Measurements from ENCODE around the gene SYT17.
"Not testable (repeated sequence)": the region's sequence is repeated elsewhere in the genome, so short reads cannot be mapped to it uniquely, and the experiment has no call there.

SYT17 gene

GRCh38 chr16:19173649-19174383 is 5.8 kb downstream of the SYT17 start:
- no peak for DNase-seq (ENCODE audit: low read depth, low spot score)

- no peak for DNase-seq (ENCODE audit: low read depth, low spot score)
These were observed 6.4 kb downstream of the SYT17 start for GRCh38 chr16:19174478-19174877.

GRCh38 chr16:19175492-19176262 is 7.6 kb downstream of the SYT17 start:
- no peak for DNase-seq (ENCODE audit: low read depth, low spot score)

GRCh38 chr16:19177111-19177739 is 9.2 kb downstream of the SYT17 start:
- no peak for DNase-seq (ENCODE audit: low read depth, low spot score)

GRCh38 chr16:19179546-19180490 is 11.8 kb downstream of the SYT17 start:
- peak; percentile 34 for DNase-seq (ENCODE audit: low read depth, low spot score)

- DNase-seq (ENCODE audit: low read depth, low spot score), result no peak
These were observed 12.7 kb downstream of the SYT17 start for GRCh38 chr16:19180741-19181140.

GRCh38 chr16:19182481-19182880 is 14.4 kb downstream of the SYT17 start:
- DNase-seq (ENCODE audit: low read depth, low spot score), result no peak

- DNase-seq (ENCODE audit: low read depth, low spot score), result no peak
These were observed 15.1 kb downstream of the SYT17 start for GRCh38 chr16:19183187-19183586.

- peak; percentile 59 for DNase-seq (ENCODE audit: low read depth, low spot score)
These were observed 16.9 kb downstream of the SYT17 start for GRCh38 chr16:19184823-19185509.

- DNase-seq (ENCODE audit: low read depth, low spot score), result no peak
These were observed 17.4 kb downstream of the SYT17 start for GRCh38 chr16:19185510-19185851.

- peak; percentile 48 for DNase-seq (ENCODE audit: low read depth, low spot score)
These were observed 18.4 kb downstream of the SYT17 start for GRCh38 chr16:19186408-19186807.

- not testable (repeated sequence) for DNase-seq (ENCODE audit: low read depth, low spot score)
These were observed 19.9 kb downstream of the SYT17 start for GRCh38 chr16:19187961-19188360.

GRCh38 chr16:19188406-19188805 is 20.4 kb downstream of the SYT17 start:
- DNase-seq (ENCODE audit: low read depth, low spot score), result peak; percentile 61

- no peak for DNase-seq (ENCODE audit: low read depth, low spot score)
These were observed 24.8 kb downstream of the SYT17 start for GRCh38 chr16:19192865-19193264.

- peak; percentile 70 for DNase-seq (ENCODE audit: low read depth, low spot score)
These were observed 28.8 kb downstream of the SYT17 start for GRCh38 chr16:19196871-19197270.

- no peak for DNase-seq (ENCODE audit: low read depth, low spot score)
These were observed 35.4 kb downstream of the SYT17 start for GRCh38 chr16:19203374-19203966.

- peak; percentile 64 for DNase-seq (ENCODE audit: low read depth, low spot score)
These were observed 42.4 kb downstream of the SYT17 start for GRCh38 chr16:19210280-19210924.

GRCh38 chr16:19210968-19211367 is 42.9 kb downstream of the SYT17 start:
- DNase-seq (ENCODE audit: low read depth, low spot score), result no peak

GRCh38 chr16:19212059-19212458 is 44.0 kb downstream of the SYT17 start:
- DNase-seq (ENCODE audit: low read depth, low spot score), result no peak

GRCh38 chr16:19213885-19214284 is 45.8 kb downstream of the SYT17 start:
- DNase-seq (ENCODE audit: low read depth, low spot score), result no peak

Data from astrocyte of the hippocampus (primary cell).